Spleen (tissue), 7 donors: Measurements from ENCODE around the gene VPS39.

Experiments used
- CTCF ChIP-seq, 11 experiments: fragments of 200-600 bp in 7 of 11; fragments of 450-650 bp in 4 of 11; sonication (generic) in 4 of 11; IDR thresholded peaks in 8 of 11; conservative IDR thresholded peaks in 3 of 11; 1 replicate in 7 of 11; 2 replicates in 4 of 11; pipeline versions ENCODE4 v1.4.0 to v1.8.0; 2016 to 2021; ENCODE audit warnings: antibody characterized with exemption in 11 of 11, inconsistent platforms in 4 of 11, mild to moderate bottlenecking in 1 of 11
- POLR2A ChIP-seq, 3 donors: fragments of 450-650 bp; IDR thresholded peaks; one replicate each; pipeline ENCODE4 v1.5.1; 2017; ENCODE audit warnings: antibody characterized with exemption in 3 of 3, mild to moderate bottlenecking in 1 of 3
- donor health status: DM: no; HTN: no; CAD: no; lungs with moderate emphysema.
- donor health status: DM: no; HTN: no; CAD: no.
- donor health status: DM: no; HTN: no; CAD: no.

GRCh38 chr15:42143356-42143755 is 64.7 kb downstream of the VPS39 start:
- no peak for TF ChIP-seq CTCF (IDR thresholded peaks at IDR 0.05 in 8 of 11, conservative IDR thresholded peaks at IDR 0.05 in 3 of 11)
- TF ChIP-seq POLR2A (IDR thresholded peaks at IDR 0.05) = no peak
